Stimulated activated CD8-positive, alpha-beta memory T cell treated with anti-CD3 and anti-CD28 coated beads, Interleukin-12 subunit alpha, Interleukin-12 subunit beta, amount 100 ng/mL, for 1 hour (primary cell): ENCODE results near the gene RHEB.
"Not testable (repeated sequence)": the region's sequence is repeated elsewhere in the genome, so short reads cannot be mapped to it uniquely, and the experiment has no call there.

ENCODE experiments used
- DNase-seq: peaks from one replicate; pipeline ENCODE4 v3.0.0-alpha.2; 2020; ENCODE audit warnings: low read depth

Gene RHEB, protein sequence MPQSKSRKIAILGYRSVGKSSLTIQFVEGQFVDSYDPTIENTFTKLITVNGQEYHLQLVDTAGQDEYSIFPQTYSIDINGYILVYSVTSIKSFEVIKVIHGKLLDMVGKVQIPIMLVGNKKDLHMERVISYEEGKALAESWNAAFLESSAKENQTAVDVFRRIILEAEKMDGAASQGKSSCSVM

DNA sequence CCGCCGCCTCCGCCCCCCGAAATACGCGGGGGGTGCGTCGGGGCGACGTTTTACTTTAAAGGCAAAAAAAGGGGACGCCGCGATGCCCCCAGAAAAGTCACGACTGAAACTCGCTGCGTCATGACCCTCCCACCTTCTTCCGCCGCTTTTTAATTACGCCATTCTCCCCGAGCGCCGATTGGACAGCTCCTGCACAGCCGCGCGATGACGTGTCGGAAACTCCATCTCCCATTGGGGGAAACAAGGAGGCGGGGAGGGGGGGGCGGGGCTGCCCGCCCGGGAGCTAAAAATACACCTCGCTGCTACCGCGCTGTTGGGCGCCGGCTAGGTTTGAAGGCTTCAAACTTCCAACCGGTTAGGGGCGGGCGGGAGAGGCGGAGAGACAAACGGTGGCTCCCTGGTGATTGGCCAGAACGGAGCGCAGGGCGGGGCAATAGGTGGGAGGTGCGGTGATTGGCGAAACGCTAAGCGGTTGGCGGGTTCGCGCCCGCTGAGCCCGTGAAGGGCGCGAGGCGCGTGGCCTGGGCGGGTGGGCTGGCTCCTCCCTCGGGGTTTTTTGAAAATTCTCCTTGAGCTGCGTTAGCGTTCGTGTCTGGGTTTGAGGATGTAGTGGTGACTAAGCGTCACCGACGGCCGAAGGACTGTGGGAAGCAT lies at the start of gene RHEB:
RHEB (minus strand) TSS at position 131 of the 654 bp plus-strand sequence. CDS start 384 bp downstream, outside the sequence.
- peak; percentile 98 for DNase-seq

DNA sequence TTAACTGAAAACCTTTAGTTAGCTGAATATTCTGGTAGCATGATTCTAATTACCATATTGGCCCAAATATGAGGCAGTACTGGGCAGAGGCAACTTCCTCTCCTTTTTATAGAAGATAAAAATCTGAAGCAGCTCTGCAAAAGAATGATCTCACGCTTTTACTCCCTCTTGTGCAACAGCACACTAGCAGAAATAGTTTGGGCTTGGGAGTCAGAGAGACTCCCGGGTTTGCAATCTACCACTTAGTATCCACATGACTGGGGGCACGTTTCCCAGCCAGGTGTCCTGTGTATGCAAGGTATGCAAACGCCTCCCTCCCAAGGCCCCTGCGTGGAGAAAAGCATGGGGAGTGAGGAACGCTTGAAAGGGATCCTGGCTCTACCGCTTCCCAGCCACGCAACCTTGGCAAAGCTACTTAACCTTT lies 47.2 kb upstream of the RHEB start:
- DNase-seq = no peak

DNA sequence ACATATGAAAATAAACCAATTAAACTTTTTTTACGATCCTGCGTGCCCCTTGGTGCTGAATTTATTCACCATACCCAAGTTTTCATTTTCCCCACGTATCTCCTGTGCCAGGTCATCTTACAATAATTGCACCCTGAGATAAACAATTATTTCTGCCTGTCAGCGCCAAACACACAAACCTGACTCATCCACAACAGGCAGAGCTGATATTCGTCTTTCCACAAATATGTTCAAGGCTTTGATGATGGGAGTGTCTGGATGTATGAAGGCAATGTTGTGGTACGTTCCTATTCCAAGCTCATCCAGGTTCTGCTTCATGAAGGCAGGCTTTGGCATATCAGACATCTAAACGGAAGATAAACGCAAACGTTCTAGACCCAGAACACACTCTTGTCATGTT lies 45.8 kb upstream of the RHEB start:
- DNase-seq = no peak

DNA sequence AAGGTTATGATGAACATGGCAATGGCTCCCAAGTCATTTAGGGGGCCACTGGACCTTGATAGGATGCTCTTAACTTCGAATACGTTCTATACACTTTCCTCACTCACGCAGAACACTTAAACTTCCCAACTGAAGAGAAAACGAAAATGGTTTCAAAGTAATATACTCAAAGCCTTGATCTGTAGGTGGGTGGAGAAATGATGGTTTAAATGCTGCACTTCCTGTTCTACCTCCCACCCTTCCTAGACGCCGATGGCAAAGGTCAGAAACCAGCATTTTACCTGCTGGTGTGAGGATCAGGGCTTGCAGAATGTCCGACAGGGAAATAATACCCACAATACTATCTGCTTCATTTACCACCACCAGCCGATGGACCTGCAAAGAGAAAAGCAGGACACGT lies 40.5 kb upstream of the RHEB start:
- DNase-seq = no peak

DNA sequence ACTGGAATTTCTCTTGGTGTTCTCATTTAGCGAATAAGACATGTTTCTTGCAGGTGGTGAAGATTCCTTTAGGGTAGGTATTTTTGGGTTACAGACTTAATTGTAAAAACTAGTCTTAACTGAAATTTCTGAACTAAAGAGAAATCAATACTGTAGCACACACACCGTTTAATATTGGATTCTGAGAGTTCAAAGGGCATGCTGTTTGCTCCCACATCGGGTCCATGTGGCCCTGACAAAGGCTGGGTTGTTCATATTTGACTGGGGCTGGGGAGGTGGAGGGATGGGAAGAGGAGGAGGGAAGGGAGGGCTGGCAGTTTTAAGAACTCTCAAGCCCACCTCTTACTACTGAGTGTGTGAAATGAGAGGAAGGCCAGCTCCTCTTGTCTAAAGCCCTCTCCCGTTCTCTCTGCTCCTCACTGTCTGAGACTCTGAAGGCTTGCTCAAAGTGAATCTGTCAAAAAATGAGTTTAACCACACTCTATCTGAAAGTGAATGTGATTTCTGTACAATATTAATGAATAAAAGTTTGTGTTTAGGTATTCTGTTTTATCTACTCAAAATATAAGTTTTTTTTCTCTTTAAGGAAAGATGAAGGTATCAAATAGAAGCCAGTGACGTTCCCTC lies 40.0 kb upstream of the RHEB start:
- DNase-seq = no peak

DNA sequence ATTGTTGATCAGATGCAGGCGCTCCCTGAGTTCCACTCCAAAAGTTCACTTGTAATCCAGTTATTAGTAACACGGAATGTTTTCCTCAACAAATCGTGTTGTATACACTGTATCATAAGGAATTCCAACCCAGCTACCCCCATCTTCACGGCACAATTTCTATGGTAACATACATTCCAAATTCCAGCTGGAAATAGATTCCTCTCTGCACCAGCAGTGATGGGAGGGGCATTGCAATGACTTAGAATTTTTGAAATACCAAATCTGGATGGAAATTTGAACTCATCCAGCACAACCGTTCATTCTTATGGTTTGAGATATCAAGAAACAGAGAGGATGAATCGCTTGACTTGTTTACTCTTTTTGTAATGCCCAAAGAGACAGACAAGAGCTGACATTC lies 38.9 kb upstream of the RHEB start:
- DNase-seq = no peak

DNA sequence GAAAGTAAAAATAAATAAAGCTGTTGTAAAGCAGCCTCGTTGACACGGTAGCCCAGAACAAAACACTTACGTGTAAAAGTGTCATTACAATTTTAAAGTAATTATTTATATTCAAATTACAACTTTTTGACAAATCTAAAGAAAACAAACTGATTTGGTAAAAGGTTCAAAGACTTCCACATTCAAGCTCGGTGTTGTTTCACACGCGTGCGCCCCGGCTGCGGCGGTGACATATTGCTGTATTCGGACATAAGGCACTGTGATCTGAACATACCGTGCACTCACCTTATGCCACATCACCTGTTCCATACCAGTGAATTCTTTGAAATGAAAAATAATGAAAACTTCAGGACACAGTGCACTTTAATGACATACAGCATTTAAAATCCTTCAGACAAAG lies 36.9 kb upstream of the RHEB start:
- DNase-seq = no peak

DNA sequence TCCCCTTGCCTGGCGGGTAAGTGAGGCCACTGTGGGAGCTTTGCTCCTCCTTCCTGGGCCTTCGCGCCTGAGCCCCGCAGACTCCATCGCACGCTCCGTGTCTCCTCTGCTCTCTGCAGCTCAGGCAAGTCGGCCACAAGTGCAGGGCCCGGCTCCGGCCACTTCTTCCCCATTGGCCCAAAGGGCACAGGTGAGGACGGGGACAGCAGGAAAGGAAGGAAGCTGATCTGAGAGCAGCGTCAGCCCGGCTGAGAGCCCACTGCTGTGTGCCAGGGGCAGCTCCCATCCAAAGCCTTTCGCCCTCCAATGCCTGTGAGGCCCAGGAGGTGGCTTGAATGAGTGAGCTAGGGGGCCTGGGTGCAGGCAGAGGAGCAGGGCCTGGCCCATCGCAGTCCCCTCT lies 33.7 kb upstream of the RHEB start:
- DNase-seq = no peak

DNA sequence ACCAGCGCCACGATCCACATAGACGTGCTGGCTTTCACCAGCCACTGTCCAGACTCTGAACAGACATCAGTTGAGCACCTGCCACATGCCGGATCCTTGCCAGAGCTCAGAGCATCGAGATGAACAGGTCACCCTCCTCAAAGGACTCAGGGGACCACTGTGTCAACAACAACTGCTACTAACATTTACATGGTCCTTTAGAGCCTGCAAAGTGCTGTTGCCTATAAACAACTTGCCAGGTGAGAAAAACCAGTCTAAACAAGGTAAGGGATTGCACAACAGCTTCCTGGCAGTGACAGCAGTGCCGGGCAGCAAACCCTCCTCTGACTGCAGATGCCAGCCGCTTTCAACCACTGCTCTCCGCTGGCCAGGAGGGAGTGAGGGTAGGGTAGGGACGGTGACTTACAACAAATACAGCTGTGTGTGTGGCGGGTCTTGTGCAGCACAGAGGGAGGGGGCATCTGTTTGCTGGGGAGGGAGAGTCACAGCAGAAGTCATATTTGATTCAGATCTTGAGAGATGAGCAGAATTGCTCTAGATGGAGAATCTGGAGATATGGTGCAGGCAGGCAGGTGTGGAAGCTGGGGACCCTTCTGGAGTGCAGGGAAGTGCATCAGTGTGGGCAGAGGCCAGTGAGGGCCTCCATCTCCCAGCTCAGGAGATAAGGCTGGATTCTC lies 32.8 kb upstream of the RHEB start:
- no peak for DNase-seq

DNA sequence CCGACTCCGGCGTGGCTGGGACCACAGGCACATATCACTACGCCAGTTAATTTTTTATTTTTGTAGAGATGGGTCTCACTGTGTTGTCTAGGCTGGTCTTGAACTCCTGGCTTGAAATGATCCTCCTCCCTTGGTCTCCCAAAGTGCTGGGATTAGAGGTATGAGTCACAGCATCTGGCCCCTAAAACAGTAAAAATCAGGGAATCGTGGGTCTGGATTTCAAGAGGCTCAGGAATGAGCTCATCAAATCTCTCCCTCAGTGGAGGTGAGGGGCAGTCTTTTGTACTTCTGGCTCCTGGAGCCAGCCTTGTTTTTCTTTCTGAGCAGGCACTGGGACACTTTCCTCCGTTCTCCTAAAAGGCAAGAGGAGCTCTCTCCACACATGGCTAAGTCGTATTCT lies 32.1 kb upstream of the RHEB start:
- no peak for DNase-seq

DNA sequence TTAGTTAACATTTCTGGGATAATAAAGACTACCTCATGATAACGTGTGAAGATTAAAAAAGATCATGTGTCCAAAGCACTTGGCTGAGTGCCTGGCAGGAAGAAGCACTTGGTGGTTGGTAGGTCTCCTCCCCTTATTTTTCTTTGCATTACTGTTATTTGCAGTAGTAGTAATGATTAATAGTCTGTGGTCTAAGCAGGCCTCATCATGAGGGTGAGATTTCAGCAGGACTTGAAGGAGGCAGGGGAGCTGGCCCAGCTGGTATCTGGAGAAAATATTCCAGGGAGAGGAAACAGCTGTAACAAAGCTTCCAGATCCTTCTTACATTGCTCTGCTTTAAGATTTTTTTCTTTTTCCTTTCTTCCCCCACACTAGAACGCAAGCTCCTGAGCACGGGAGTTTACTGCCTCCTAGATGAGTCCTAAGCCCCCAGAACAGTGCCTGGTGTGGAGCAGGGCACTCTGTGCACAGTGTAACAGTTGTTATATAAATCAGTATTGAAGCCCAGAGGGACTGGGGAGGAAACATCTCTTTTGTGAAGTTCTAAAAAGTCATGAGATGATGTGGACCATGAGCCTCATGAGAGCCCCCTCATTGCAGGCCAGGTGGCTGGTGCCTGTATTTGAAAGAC lies 31.1 kb upstream of the RHEB start:
- no peak for DNase-seq

DNA sequence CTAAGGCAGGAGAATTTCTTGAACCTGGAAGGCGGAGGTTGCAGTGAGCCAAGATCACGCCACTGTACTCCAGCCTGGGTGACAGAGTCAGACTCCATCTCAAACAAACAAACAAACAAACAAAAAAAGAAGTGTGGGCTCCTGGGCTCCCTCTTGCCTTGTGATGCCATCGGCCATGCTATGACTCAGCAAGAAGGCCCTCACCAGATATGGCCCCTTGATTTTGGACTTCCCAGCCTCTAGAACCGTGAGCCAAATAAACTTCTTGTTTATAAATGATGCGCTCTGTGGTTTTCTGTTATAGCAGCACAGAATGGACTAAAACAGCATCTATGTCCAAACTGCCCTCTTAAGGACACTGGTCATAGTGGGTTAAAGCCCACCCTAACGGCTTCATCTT lies 29.9 kb upstream of the RHEB start:
- DNase-seq = no peak

DNA sequence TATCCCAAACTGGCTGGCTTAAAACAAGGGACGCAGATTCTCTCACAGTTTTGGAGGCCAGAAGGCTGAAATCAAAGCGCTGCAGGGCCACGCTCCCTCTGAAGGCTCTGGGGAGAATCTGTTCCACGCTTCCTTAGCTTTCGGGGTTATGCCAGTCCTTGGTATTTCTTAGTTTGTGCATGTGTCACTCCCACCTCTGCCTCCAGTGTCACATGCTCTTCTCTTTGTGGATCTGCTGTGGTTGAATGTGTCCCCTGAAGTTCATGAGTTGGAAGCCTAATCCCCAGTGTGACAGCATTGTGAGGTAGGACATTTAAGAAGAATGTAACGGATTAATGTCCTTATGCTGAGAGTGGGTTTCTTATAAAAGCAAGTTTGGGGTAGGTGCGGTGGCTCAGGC lies 29.4 kb upstream of the RHEB start:
- no peak for DNase-seq

DNA sequence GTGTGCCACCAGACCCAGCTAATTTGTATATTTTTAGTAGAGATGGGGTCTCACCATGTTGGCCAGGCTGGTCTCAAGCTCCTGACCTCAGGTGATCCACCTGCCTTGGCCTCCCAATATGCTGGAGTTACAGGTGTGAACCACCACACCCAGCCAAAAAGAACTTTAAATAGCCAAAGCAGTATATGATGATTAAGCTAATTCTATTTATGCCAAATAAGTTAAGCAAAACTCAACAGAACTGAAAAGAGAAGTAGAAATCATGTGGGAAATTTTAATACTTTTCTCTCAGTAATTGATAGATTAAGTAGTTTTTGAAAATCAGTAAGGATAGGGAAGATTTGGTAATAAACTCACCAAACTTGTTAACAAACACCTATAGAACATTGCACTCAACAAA lies 24.5 kb upstream of the RHEB start:
- DNase-seq = no peak

DNA sequence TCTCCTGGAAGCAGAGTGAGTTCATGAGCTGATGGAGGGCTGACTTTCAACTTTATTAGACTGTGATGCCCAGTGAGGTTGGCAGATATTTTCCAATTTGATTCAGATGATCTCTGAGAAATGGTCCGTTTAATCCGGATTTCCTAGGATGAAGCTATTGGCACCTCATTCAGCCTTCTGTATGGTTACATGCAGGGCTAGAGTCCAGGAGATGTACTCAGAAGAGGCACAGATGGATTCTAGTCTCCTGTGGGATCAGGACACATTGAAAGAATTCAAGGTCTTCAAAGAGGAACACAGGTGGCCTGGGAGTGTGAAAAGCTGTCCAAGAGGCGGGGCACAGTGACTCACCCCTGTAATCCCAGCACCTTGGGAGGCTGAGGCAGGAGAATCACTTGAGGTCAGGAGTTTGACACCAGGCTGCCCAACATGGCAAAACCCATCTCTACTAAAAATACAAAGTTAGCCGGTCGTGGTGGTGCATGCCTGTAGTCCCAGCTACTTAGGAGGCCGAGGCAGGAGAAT lies 23.0 kb upstream of the RHEB start:
- no peak for DNase-seq

DNA sequence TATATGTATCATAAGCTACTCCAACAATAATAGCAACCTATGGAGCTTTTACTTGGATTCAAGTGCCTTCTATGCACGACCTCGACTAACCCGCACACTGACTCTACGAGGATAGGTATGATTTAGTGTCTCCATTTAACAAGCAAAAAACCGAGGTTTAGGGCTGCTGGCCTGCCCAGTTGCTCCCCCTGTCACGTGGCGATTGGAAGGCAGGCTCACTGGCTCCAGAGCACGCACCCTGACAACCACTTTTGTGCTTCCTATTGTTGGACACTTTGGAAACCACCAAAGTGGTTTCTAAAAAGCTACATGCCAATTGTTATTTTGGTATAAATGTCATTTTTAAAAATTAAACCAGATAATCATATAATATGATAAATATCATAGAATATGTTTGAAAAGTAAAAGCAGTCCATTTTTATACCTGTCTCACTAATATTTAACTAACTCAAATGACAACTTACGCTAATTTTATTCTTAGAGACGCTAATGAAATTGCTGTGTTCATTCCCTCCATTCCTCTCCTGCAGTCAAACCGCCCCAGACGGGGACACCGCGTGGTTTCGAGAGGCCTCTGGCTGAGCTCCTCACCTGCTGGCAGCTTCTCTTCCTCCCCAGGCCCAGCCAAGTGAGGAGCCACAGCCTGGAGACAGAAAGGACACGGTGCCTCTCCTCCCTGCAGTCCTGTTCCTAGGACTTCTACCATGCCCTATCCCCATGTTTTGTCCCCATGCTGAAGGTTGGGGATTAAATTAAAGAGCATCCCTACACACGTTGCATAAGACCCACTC lies 22.2 kb upstream of the RHEB start:
- DNase-seq = no peak

DNA sequence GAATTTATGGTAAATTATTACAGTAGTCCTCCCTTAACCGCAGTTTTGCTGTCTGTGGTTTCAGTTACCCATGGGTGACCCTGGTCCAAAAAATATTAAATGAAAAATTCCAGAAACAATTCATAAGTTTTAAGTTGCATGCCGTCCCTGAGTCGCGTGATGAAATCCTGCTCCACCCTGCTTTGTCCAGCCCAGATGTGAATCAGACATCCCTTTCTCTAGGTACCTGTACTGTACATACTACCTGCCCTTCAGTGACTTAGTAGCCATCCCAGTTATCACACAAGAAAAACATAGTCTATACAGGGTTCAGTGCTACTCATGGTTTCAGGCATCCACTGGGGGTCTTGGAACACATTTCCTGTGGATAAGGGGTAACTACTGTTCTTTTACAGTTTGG lies 20.5 kb upstream of the RHEB start:
- no peak for DNase-seq

DNA sequence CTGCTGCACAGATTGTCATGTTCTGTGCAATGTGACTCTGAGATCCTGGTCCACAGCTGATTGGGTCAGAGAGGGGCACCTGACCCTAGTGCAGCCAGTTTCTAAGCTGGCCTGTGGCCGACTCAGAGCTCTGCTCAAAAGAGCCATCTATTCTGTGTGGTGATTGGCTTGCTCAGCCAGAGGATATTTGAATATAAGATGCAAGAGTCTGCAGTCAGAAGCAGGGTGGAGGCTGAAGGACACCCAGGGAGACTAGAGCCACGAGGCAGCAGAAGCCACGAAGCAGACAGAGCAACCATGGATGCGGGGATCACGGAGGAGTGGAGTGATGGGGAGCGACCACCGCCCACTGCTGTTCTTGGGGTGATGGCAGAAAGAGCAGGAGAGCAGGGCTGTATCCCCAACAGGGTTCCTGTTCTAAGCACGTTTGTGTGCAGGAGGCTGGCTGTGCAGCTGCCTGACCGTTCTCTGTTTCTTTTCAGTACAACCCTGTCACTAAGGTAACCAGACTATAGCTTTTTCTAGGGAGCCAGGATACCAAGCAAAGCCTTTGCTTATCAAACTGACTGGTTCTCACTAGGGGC lies 19.5 kb upstream of the RHEB start:
- DNase-seq = no peak

DNA sequence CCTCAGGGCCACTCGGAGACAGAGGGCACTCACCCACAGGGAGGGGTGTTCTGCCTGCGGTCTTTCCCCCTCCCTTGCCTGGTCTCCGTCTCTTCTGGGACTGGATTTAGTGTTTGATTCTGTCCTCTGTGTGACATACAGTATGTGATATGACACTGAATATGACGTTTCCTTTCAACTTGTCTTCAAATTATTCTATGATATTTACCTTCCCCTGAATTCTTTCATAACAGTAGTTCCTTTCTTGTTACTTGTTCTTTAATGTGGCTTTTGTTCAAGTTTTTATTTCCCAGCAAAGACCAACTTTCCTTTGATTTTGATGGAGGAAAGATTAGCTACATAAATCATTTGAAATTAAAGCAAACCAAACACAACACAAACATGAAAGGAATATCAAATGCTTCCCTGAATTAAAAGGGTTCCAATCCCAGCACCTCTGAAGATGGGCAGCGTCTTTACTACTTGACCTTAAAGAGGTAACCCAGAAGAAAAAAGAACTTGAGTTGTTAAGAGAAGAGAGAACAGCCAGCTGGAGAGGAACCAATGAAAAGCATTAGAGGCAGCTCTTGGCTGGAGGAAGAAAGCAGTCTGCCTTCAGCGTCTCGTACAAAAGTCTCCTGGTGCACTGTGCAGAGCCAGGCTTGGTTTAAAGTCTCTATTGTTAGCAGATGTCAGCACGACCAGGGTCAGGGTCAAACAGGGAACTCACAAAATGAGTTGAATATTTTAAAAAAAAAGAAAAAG lies 18.3 kb upstream of the RHEB start:
- no peak for DNase-seq

DNA sequence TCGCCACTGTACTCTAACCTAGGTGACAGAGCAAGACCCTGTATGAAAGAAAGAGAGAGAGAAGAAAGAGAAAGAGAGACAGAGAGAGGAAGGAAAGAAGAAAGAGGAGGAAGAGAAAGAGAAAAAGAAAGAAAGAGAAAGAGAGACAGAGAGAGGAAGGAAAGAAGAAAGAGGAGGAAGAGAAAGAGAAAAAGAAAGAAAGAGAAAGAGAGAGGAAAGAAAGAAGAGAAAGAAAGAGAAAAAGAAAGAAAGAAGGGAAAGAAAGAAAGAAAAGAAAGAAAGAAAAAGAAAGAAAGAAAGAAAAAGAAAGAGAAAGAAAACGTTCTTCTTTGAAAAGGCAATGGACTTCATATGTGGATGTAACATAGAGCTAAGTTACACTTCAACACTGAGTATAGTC lies 16.5 kb upstream of the RHEB start:
- DNase-seq = not testable (repeated sequence)

DNA sequence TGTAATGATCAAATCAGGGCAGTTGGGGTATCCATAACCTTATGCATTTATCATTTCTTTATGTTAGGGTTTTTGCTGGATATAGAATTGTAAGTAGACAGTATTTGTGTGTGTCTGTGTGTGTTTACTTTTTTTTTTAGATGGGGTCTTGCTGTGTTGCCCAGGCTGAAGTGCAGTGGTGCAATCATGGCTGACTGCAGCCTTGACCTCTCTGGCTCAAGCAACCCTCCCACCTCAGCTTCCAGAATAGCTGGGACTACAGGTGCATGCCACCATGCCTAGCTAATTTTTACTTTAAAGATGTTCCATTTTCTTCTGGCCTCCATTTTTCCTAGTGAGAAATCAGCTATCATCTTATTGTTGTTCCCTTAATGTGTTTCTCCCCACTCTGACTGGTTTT lies 10.1 kb upstream of the RHEB start:
- no peak for DNase-seq
